Activated CD4-positive, CD25-positive, alpha-beta regulatory T cell treated with anti-CD3 and anti-CD28 coated beads, Interleukin-2, amount 50 U/mL, for 16 hours (primary cell): Measurements from ENCODE around the gene C14orf39.
"Not testable (repeated sequence)": the region's sequence is repeated elsewhere in the genome, so short reads cannot be mapped to it uniquely, and the experiment has no call there.

Experiments used
- DNase-seq: peaks from one replicate; pipeline ENCODE4 v3.0.0-alpha.2; 2020; ENCODE audit warnings: low read depth, low spot score

The C14orf39 gene

DNA sequence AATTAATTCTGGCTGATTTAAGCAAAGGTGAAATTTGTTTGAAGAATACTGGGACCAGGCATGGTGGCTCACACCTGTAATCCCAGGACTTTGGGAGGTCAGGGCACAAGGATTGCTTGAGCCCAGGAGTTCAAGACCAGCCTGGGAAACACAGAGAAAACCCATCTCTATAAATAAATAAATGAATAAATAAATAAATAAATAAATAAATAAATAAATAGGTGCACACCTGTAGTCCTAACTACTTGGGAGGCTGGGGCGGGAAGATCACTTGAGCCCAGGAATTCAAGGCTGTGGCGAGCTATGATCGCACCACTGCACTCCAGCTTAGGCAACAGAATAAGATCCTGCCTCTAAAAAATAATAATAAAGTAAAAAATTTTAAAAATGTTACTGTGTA lies 4.4 kb upstream of the C14orf39 start:
- DNase-seq = no peak

DNA sequence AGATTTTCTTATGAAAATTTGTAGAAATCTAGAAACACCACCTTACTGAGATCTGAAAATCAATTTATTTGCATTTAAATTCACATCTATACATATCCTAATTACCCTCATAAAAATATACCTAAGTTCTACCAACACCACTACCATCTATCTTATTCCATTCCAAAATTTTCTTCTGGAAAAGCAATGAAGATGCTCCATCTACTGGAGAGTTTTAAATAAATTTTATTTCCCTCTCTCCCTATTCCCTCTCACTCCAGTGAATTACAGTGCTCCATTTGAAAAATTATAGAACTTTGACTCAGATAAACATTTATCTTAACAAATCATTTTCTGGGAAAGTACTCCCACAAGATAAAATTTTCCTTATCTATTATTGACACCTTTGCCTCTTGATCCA lies 2.3 kb upstream of the C14orf39 start:
- no peak for DNase-seq

DNA sequence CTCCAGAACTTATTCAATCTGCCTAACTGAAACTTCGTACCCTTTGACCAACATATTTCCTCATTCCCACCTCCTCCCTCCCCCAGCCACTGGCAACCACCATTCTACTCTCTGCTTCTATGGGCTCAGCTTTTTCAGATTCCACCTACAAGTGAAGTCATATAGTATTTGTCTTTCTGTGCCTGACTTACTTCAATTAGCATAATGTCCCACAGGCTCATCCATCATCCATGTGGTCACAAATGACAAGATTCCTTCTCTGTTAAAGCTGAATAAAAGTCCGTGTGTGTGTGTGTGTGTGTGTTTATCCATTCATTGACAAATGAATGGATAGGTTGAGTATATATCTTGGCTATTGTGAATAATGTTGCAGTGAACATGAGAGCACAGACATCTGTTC lies 1.3 kb upstream of the C14orf39 start:
- no peak for DNase-seq

DNA sequence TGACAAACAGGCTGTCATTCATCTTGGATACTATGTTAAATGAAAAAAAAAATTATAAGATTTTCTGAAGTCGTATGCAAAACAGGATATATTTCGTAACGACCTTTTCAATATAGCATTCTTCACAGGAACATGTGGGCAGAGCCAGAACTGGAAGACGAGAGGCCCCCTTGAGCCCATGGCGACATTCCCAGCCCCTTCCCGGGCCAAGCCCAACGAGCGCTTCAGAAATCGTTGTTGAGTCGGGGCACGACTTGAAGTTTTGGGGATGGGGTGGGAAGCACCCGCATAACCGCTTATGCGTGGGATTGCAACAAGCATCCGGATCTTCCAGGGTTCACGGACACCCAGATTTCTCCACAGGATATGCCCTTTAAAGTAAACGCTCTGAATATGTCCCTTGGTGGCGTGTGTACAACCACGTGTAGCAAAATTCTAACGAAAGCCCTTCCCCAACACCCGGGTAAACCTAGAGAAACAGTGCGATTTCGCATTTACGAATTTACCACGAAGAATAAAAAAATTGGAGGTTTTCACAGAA lies 736 bp downstream of the C14orf39 start:
- DNase-seq = no peak

DNA sequence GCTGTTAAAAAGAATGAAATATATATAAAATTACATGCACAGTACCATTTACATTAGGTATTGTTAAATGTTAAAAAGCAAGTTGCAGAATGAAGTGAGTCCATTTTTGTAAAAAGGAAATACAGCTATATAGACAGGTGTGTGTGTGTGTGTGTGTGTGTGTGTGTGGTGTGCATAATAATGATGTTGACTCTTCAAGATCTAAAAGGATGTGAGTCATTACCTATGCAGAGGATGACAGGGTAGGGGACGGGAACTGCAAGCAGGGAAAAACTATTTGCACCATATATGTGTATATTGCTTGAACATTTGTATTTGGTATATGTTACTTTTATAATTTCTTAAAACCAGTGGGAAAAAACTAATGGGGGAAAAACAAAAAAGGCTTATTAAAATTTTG lies 3.1 kb downstream of the C14orf39 start:
- no peak for DNase-seq

DNA sequence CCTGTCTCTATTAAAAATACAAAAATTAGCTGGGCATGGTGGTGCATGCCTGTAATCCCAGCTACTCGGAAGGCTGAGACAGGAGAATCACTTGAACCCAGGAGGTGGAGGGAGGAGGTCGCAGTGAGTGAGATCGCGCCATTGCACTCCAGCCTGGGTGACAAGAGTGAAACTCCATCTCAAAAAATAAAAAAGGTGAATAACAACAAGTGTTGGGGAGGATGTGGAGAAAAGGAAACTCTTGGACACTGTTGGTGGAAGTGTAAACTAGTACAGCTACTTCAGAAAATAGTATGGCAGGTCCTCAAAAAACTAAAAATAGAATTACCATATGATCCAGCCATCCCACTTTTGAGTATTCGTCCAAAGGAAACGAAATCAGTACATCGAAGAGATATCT lies 5.6 kb downstream of the C14orf39 start:
- DNase-seq = not testable (repeated sequence)

DNA sequence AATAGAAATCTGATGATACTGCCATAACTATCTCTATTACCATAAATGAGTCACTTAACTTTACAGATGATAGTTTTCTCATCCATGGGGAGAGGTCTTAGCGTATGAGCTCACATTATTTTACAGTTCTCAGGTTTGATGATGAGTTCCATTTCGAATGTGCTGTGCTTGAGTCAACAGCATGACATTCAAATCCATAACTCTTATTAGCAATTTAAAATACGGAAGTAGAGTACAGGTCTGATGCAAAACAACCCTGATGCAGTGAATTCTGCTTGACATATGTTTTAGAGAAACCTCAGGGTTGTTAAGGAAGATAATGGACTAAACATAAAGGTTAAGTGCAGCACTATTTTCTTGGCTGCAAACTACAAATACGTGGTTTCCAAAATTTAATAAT lies 30.0 kb downstream of the C14orf39 start:
- no peak for DNase-seq

DNA sequence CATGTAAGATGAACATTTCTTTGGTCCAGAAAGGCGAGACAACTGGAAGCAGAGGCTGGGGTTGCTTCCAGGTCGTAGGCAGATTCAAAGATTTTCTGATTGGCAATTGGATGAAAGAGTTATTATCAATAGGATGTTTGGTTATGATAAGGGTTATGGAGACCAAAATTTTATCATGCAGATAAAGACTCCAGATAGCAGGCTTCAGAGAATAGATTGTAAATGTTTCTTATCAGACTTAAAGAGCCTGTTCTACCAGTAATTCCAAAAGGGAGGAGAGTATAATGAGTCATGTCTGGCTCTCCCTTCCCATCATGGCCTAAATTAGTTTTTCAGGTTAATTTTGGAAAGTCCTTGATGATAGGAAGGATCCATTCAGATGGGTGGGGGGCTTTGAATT lies 55.6 kb downstream of the C14orf39 start:
- no peak for DNase-seq

DNA sequence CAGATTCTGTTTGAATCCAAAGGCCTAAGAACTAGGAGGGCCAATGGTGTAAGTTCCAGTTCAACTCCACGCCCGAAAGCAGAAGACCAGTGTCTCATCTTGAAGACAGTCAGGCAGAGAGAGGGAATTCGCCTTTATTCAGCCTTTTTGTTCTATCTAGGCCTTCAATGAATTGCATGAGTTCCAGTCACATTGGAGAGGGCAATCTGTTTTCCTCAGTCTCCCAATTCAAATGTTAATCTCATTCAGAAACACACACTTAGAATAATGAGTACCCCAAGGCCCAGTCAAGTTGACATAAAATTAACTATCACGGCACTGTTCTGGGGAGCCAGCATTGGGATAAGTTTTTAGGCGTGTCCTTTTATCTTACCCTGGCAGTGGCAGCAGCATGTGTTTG lies 65.8 kb downstream of the C14orf39 start:
- no peak for DNase-seq

DNA sequence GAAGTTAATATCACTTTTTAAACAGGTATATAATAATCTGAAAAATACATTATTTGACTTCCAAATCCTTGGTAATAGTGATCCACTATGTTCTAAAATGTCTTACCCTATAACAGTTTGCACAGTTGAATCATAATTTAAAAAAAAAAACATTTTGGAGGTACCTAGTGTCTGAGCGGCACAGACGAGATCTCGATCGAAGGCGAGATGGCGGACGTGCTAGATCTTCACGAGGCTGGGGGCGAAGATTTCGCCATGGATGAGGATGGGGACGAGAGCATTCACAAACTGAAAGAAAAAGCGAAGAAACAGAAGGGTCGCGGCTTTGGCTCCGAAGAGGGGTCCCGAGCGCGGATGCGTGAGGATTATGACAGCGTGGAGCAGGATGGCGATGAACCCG lies 88.3 kb downstream of the C14orf39 start:
- not testable (repeated sequence) for DNase-seq

DNA sequence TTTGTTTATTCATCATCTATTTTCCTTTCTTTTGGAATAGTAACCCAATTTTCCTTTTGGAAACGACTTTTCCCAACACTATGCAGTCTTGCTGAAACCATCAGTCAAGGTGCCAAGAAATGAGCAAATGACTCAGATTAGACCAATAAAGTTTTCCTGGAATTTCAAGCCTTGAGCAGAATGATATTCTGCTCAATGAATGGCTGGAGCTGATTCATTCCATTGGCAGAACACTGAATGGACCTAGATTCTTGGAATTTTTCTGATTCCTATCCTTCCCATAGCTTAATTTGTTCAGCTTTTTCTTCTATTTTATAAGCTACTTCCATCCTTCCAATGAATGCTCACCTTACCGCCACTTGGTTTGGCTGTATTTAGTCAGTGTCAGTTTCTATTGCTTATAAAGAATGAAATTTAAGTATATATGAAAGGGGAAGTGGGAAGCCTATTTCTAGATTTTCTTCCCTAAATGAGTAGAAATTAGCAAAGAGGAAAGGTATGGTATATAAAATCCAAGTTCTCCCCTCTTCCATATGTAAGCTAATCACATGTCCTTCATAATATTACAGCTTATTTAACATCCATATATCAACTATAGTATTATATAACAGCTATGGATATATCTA lies 89.0 kb downstream of the C14orf39 start:
- no peak for DNase-seq
